ENCODE results near the gene SEPTIN11.

The SEPTIN11 gene

DNA sequence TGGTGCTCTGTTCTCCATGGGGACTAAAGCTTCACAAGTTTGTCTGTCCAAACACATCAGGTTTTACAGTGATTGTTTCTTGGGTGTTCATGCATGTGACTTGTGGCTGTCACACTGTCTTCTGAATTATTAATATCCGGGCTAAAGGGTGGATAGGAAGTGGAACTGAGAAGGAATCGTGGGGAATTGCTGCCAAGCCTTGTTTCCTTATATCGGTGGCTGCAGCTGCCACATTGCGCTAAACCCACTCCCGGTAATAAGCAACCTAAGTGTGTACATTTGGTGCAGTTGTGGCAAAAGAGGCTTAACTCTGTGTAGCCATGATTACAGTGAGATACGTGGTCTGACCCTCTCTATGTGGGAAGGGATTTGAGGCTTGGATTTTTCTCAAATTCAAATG lies 30.7 kb downstream of the SEPTIN11 start:
- no peak for DNase-seq (ENCODE audit: low read depth)

DNA sequence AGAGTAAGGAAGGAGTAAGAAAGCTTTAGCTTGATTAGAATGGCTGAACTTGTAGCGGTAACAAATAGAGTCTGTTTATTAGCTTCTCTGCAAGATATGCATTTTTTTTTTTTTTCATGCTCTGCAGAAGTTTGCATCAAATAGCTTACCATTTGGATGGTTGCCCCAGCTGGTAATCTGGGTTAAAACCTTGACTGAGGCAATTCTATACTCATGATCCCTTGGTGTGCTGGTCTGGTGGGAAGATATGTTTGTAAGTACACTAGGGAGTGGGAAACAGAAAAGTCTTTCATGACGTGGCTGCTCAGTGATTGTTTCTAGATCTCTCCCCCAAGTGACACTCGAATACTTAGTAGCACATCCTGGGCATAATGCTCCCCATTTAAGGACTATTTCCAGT lies 32.1 kb downstream of the SEPTIN11 start:
- no peak for DNase-seq (ENCODE audit: low read depth)

DNA sequence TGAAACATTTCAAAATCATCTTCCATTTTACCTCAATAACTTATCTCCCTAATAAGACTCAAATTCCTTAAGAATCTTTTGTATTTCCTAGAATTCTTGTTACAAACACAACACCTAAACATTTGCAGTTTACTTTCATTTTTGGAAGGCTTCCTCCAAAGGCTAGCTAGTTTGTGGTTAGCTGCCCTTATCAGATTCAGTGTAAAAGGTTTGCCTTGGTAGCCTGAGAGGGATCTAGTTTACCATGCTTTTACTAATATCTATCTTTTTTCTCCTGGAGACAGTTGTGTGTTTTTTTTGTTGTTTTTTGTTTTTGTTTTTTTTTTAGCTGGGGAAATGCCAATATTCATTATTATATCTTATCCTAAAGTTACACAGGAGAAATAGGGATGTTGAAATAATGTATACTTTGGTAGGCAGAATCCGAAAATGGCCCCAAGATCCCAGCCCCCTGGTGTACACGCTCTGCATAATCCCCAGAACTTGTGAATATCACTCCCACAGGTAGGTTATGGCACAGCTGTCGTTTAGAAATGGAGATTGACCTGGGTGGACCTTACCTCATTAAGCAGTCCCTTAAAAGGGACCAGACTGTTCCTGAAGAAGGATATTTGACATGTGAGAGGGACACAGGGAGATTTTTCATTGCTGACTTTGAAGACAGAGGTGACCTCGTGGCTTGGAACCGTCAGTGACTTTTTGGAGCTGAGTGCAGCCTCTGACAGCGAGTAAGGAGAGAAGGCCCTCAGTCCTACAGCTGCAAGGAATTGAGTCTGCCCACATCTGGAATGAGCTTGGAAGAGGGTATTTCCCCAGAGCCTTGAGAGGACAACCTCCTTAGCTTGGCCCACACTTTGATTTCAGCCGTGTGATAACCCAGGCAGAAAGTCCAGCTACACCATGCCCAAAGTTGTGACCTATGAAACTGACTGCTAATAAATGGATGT lies 33.4 kb downstream of the SEPTIN11 start:
- no peak for DNase-seq (ENCODE audit: low read depth)

DNA sequence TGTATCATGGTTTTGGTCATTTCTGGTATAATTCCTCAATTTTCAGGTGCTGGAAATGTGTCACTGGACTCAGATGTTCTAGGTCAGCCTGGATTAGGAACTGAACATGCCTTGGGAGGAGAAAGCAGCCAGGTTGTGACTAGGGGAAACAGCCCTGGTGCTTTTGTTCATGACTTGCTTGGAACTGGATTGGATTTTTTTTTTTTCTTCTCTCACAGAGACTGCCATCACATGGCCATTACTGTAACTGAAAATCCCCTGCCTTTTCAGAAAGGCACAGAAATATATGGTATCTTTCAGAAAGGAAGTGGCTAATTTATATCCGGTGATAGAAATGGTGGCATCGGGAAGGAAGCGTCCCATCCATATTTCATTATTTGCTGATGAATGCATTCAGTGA lies 34.6 kb downstream of the SEPTIN11 start:
- DNase-seq (ENCODE audit: low read depth) = no peak

DNA sequence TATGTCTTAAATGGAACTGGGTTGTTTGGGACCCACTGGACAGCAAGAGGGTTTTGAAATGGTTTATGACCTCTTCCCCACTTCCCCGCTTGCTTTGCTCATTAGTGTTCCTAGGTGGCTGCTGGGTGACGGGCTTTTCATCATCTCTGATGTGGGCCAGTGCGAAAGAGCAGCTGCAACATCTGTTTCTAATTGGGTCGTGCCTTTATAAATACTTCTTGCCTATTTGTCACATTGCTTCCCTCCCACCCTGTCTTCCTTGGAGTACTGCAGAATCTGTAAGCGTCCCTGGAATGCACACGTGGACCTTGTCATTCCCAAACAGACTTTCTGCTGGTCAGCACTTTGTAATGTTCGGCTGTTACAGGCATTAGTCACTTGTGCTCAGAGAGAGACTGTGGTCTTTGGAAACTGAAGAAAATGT lies 35.2 kb downstream of the SEPTIN11 start:
- no peak for DNase-seq (ENCODE audit: low read depth)

DNA sequence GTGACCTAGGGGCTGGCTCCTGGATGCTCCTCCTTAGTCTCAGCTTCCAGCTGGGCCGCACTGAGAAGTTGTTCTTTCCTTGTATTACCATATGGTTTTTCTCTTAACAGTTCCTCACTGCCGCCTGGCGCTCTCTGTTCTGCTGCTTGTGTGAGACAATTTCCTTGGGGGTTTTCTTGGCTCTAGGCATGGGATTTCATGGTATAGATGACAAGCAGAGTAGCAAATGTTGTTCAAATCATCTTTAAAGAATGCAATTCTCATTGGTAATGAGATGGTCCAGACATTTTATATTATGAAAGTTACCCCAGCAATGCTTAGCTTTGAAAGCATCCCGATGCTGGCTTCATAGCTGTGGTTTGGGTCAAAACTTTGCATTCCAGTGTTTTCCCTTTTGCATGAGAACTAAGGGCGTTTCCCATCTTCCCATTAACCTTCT lies 37.6 kb downstream of the SEPTIN11 start:
- no peak for DNase-seq (ENCODE audit: low read depth)

DNA sequence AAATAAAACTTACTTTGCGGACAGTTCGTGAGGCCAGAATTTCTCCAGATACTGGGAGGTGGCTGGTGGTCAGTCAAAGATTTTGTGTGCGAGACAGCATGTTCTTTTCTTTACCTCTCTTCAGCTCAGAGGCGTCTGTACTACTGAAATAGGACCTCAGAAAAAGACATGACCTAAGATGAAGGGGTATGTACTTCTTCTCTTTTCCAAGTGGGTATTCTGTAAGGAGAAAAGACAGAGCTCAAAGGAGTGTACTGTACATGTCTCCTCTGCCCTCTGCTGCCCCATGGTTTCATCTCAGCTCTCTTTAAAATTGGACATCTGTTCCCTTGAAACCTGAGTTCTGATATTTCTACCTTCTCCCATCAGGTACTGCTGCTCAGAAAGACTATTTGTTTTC lies 38.1 kb downstream of the SEPTIN11 start:
- no peak for DNase-seq (ENCODE audit: low read depth)

DNA sequence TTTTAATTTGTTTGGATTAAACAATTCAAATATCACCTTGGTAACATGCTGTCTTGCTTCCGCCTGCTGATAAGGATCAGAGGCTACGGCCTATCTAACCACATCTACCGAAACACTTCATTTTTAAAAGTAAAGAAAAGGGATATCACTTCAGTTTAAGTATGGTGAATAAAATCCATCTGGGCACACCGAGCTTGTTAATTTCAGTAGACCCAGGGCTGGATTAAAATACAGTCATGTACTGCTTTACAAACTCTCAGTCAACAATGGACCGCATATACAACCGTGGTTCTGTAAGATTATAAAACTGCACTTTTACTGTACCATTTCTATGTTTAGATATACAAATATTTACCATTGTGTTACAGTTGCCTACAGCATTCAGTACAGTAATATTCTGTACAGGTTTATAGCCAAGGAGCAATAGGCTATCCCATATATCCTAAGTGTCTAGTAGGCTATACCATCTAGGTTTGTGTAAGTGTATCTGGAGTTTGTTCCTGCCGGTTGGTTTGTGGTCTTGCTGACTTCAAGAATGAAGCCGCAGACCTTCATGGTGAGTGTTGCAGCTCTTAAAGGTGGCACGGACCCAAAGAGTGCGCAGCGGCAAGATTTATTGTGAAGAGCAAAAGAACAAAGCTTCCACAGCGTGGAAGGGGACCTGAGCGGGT lies 40.0 kb downstream of the SEPTIN11 start:
- DNase-seq (ENCODE audit: low read depth) = peak; percentile 67

DNA sequence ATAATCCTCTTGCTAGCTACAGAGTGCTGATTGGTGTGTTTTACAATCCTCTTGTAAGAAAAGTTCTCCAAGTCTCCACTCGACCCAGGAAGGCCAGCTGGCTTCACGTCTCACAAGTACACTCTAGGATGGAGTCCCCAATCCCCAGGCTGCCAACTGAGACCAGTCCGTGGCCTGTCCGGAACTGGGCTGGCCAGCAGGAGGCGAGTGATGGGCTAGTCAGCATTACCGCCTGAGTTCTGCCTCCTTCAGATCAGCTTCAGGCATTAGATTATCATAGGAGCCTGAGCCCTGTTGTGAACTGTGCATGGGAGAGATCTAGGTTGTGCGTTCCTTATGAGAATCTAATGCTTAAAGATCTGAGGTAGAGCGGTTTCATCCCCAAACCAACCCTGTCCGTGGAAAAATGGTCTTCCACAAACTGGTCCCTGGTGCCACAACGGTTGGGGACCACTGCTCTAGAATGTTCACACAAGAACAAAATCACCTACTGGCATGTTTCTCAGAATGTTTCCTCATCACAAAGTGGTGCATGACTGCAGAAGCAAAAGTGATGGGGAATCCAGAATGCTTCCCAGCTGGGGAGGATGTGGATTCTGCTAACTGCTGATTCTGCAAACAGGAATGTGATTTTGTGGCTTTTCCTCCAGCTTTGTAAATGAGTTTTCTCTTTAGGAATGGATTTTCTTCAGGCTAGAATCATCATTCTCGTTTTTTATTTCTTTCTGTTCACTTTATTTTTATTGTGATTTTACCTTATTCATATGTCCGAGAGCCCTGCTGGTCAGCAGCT lies 40.9 kb downstream of the SEPTIN11 start:
- DNase-seq (ENCODE audit: low read depth) = no peak

DNA sequence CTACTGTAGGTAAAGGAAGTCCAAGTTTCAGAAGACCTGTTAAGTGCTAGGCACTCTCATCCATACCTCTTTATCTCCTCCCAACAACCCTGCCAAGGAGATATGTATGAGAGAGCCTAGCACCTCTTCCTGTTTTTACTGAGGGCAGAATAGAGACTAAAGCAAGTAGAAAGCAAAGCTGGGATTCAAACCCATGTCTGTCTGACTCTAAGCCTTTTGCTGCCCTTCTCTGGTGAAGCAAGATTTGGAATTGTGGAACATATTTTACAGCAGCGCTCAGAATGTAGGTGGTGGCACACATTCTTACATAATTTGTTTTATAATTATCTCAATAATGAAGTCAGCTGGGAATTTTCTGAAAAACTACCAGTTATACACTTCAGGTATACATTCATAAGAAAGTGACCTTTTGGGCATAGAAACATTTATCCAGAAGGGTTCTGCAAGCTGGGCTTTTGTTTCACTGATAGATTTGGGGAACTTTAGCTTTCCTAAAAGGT lies 41.7 kb downstream of the SEPTIN11 start:
- DNase-seq (ENCODE audit: low read depth) = no peak

DNA sequence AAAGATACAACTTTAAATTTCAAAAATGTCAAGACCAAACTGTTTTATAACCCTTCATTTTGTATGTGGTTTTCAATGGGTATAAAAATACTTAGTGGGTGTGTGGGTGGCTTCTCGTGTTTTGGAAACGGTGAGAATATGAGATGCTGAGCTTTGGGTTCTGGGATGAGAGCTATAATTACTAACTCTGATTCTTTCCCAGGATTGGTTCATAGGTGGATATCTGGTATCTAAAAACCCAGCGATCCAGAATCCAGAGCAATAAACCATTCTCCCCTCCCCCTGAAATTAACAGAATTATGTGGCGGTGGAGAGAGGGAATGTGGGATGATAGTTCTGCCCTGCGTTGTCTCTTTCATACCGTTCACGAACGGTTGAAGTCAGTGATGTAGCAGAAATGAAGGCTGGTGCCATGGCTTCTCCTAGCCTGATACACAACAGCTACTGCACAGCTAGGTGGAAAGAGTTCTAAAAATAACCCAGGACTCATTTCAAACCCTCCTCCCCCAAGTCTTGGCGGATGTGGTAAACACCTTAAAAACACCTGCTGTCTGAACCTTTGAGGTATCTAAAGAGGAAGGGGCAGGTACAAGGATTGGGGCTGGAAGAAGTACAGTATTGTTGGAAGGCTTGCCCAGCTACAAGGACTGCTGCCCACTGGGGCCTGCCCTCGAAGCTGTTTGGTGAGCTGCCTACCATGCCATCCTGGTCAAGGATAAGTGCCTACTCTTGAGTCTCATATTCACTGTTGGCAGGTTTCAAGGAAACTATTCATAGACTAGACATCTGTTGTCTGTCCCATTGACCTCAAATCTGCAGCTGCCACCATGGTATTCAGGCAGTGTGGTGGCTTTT lies 44.5 kb downstream of the SEPTIN11 start:
- DNase-seq (ENCODE audit: low read depth) = peak; percentile 50

DNA sequence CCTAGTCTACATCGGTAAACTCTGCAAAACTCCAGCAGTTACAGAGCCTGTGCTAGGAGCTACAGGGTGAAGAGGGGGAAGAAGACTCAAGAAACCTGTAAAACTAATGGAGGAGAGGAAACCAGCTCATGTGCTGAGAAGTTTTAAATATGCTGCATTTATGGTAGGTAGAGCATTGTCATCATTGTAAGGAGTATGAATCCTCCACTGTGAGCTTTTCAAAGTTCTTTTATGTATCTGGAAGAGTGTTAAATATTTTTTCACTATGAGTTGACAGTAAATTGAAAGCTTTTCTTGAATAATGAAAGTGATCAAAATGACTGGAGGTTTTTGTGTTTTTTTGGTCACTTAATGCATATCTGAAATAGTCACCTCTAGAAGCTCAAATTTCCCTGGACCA lies 46.2 kb downstream of the SEPTIN11 start:
- DNase-seq (ENCODE audit: low read depth) = no peak

DNA sequence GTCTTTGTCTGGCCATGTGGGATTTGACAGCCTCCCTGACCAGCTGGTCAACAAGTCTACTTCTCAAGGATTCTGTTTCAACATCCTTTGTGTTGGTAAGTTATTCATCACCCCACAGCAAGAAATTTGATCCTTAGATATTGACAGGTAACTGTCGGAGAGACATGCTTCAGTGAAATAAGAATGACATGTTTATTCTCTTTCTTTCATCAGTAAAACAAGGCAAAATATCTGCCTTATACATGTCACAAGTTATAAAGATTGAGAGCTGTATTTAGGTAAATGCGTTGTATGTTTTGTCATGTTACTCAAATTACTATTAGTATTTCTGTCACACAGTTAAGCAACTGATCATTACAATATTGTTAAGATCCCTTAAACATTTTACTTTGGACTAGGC lies 46.9 kb downstream of the SEPTIN11 start:
- DNase-seq (ENCODE audit: low read depth) = no peak

DNA sequence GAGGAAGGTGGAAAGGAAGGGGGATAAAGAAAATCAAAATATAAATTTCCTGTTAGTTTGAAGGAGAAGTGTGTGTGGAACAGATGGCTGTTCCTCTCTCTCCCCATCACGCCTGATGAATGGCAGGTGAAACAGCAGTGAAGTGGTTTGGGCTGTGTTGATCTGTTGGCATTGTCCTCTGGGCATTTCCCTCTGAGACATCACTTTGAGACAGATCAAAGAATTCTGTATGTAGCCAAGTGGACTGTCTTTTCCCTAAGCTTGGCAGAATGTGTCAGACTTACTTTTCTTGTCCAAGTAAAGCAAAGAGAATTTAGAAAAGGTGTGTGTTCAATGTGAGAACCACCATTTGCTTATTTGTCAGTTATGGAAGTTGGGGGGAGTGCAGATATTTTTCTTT lies 47.5 kb downstream of the SEPTIN11 start:
- no peak for DNase-seq (ENCODE audit: low read depth)

DNA sequence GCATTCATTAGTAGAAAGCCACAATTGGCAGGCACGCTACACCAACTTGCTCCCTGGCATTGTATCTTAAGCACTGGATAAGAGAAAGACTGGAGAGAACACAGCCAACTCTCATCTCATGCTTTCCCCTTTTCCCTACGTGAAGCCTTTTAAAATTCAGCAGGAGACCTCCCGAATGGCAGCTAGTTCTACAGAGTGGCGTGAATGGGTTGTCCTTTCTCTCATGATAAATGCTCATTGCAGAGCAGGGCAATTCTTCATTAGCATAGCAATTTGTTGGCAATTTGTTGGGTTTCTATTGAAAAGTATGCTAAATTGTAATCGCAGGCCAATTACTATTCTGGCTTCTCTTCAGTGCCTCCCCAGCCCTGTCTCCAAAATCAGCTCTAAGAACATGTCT lies 48.0 kb downstream of the SEPTIN11 start:
- no peak for DNase-seq (ENCODE audit: low read depth)

DNA sequence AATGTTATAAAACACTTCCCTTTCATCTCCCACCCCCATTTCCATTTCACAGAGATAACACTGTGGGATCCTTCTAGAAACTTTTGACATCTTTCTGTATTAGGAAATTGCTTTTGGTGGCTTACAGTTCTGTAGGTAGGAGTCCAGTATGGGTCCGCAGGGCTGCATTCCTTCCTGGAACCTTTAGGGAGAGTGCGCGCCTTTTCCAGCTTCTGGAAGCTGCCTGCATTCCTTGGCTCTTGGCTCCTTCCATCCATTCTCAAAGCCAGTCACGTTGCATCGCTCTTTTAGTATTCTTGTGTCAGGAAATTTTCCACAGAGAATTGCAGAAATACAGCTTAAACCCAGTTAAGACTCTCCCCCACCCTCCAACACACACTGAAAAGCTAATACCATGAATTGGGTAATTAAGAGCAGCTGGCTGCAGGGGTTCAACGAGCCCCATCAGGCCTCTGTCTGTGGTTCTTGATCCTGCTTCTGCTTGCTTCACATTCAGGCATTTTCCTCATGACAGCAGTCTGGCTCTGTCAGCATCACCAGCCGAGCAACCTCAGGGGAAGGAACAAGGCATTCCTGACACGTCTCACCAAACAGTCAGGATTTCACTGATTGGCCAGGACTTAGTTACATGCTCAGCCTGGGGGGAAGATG lies 48.8 kb downstream of the SEPTIN11 start:
- no peak for DNase-seq (ENCODE audit: low read depth)
